Lung (tissue), 12 donors: ENCODE measurements around the gene CSNK1G2. TPM values are rescaled to one million over a fixed set of nuclear protein-coding genes. Genes with fewer than 3 reads are reported as not detected.

Experiments used
- ATAC-seq: fragments of 200-7000 bp; cut with Tn5 transposase; one replicate; pipeline ENCODE4 v1.9.1; 2020; ENCODE audit warnings: moderate number of reproducible peaks; ENCODE audit not compliant: insufficient read depth, low FRiP score
- DNase-seq, 3 donors: peaks; one replicate each; pipeline ENCODE4 v3.0.0-alpha.2; 2013 to 2017
- H3K27ac ChIP-seq, 2 donors: one replicate each; pipeline ENCODE4 v1.5.1; 2013; ENCODE audit warnings: mild to moderate bottlenecking in 2 of 2, moderate library complexity in 2 of 2, control low read depth in 1 of 2, inconsistent platforms in 1 of 2, low read depth in 1 of 2, low read length in 1 of 2
- H3K27me3 ChIP-seq, 3 donors: one replicate each; pipeline ENCODE4 v1.5.1; 2013; ENCODE audit warnings: low read length in 2 of 3; ENCODE audit not compliant: control insufficient read depth in 3 of 3, insufficient read depth in 3 of 3
- H3K36me3 ChIP-seq, 4 donors: one replicate each; pipeline ENCODE4 v1.5.1; 2013; ENCODE audit warnings: low read length in 4 of 4, mild to moderate bottlenecking in 1 of 4, moderate library complexity in 1 of 4; ENCODE audit not compliant: control insufficient read depth in 4 of 4, insufficient read depth in 4 of 4
- H3K4me1 ChIP-seq, 5 donors: one replicate each; pipeline ENCODE4 v1.5.1; 2013; ENCODE audit warnings: low read length in 5 of 5, mild to moderate bottlenecking in 2 of 5, moderate library complexity in 1 of 5; ENCODE audit not compliant: control insufficient read depth in 5 of 5, insufficient read depth in 5 of 5
- H3K4me3 ChIP-seq: one replicate; pipeline ENCODE4 v1.5.1; 2013; ENCODE audit warnings: mild to moderate bottlenecking, control low read depth, moderate library complexity
- H3K9ac ChIP-seq, 2 donors: one replicate each; pipeline ENCODE4 v1.5.1; 2013; ENCODE audit warnings: low read length in 2 of 2, control low read depth in 1 of 2; ENCODE audit not compliant: insufficient read depth in 1 of 2
- H3K9me3 ChIP-seq, 4 donors: one replicate each; pipeline ENCODE4 v1.5.1; 2013; ENCODE audit warnings: low read length in 3 of 4, mild to moderate bottlenecking in 1 of 4, moderate library complexity in 1 of 4; ENCODE audit not compliant: control insufficient read depth in 4 of 4, insufficient read depth in 3 of 4
- WGBS, 2 donors: extraction: QIAGEN DNeasy Blood & Tissue Kit; methylation state at CpG; one replicate each; pipeline ENCODE4 v1.1.7; 2013; 5-methylcytosine and 5-hydroxymethylcytosine counted together
- polyA plus RNA-seq, 2 donors: library from polyadenylated mRNA; stranded (reverse); fragments of 200-250 nt; gene quantifications; one replicate each; pipeline ENCODE4 v1.2.1, GENCODE V29; 2013
- total RNA-seq, 2 donors: library from RNA; depleted of rRNA in 1 of 2; stranded (reverse); fragments of >200 nt in 1 of 2; gene quantifications; one replicate each; pipeline ENCODE4 v1.2.1, GENCODE V29; 2014 to 2021
- TF ChIP-seq, protein P1 (sequence below): IDR thresholded peaks from 2 replicates; pipeline ENCODE4 v1.5.1; 2012; ENCODE audit warnings: mild to moderate bottlenecking; ENCODE audit errors: control extremely low read depth, extremely low read depth
- donor health status: control.
- donor health status: control.
- donor health status: Bipolar disorder and iron deficiency.
- donor health status: healthy.
- donor health status: DM: yes; HTN: yes; CAD: no.

Gene CSNK1G2
- total and polyA plus RNA-seq, 4 donors = 50.0 to 80.2 (median 70.8) TPM

DNA sequence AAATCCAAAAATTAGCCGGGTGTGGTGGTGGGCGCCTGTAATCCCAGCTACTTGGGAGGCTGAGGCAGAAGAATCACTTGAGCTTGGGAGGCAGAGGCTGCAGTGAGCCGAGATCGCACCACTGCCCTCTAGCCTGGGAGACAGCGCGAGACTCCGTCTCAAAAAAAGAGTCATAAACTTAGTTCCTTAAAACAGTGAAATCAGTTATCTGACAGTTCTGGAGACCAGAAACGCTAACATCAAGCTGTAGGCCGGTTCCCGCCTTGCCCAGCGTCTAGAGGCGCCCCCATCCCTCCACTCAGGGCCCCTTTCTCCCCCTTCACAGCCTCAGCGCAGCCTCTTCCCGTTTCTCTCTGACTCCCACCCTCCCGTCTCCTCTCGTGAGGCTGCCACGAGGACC lies 23.8 kb upstream of the CSNK1G2 start:
- TF ChIP-seq, protein P1, sequence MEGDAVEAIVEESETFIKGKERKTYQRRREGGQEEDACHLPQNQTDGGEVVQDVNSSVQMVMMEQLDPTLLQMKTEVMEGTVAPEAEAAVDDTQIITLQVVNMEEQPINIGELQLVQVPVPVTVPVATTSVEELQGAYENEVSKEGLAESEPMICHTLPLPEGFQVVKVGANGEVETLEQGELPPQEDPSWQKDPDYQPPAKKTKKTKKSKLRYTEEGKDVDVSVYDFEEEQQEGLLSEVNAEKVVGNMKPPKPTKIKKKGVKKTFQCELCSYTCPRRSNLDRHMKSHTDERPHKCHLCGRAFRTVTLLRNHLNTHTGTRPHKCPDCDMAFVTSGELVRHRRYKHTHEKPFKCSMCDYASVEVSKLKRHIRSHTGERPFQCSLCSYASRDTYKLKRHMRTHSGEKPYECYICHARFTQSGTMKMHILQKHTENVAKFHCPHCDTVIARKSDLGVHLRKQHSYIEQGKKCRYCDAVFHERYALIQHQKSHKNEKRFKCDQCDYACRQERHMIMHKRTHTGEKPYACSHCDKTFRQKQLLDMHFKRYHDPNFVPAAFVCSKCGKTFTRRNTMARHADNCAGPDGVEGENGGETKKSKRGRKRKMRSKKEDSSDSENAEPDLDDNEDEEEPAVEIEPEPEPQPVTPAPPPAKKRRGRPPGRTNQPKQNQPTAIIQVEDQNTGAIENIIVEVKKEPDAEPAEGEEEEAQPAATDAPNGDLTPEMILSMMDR = no peak
- peaks cover 0 to 1% (median 0%) of the 10 kb centered on the region in 4 donors for H3K9me3 ChIP-seq
- no peak overlapping the region for H3K9ac ChIP-seq
- no peaks in the 10 kb centered on the region for H3K27me3 ChIP-seq
- H3K27ac ChIP-seq = no peak overlapping the region
- ATAC-seq = no peak
- DNase-seq = no peak
- WGBS, 2 donors = 48 to 70% methylated on average over 17 of the region's 17 CpGs
- H3K4me3 ChIP-seq = no peak overlapping the region
- no peaks in the 10 kb centered on the region for H3K4me1 ChIP-seq
- peaks cover 0 to 57% (median 9%) of the 10 kb centered on the region in 4 donors for H3K36me3 ChIP-seq

DNA sequence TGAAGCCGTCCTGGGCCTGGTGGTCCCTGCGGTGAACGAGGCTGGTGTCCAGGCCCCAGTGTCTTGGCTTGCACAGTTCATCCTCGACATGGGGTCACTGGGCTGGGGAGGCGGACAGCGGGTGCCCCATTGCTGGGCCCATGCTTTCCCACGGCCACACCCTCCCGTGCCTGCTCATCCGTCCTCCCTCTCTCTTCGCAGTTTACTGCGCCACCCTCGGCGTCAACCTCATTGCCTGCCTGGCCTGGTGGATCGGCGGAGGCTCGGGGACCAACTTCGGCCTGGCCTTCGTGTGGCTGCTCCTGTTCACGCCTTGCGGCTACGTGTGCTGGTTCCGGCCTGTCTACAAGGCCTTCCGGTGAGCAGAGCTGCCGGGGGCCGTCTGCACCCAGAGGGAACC lies 23.0 kb upstream of the CSNK1G2 start:
- DNase-seq (no peak), ATAC-seq (no peak)
- Histone ChIP-seq H3K36me3 (peaks cover 0 to 55% (median 8%) of the 10 kb centered on the region in 4 donors), H3K4me1 (no peaks in the 10 kb centered on the region), H3K9me3 (peaks cover 0 to 1% (median 0%) of the 10 kb centered on the region in 4 donors), H3K9ac (no peak overlapping the region), H3K27ac (no peak overlapping the region), H3K27me3 (no peaks in the 10 kb centered on the region), H3K4me3 (no peak overlapping the region)
- 95 to 97% methylated on average over 25 of the region's 25 CpGs for WGBS, 2 donors
- TF ChIP-seq, protein P1 = no peak

DNA sequence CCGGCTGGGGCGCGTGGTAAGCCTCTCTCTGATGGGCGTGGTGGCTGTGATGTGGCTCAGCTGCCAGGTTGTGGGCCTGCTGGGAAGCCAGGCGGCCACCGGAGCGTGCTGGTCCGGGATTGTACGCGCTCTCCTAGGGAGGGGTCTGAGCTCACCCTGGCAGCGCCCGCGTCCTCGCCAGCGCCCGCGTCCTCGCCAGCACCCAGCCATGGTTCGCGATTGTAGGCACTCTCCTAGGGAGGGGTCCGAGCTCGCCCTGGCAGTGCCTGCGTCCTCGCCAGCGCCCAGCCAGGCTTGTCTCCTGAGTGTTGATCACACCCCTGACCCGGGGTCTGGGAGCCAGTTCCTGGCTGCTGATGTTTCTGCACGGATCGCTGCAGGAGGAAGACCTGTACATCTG lies 22.0 kb upstream of the CSNK1G2 start:
- Histone ChIP-seq H3K27me3 (no peaks in the 10 kb centered on the region), H3K27ac (no peak overlapping the region), H3K9me3 (peaks cover 0 to 1% (median 0%) of the 10 kb centered on the region in 4 donors), H3K4me1 (no peaks in the 10 kb centered on the region), H3K9ac (no peak overlapping the region), H3K4me3 (no peak overlapping the region), H3K36me3 (peaks cover 0 to 52% (median 7%) of the 10 kb centered on the region in 4 donors)
- WGBS, 2 donors = 96 to 97% methylated on average over 28 of the region's 28 CpGs
- ATAC-seq = no peak
- TF ChIP-seq, protein P1 = no peak
- no peak for DNase-seq

DNA sequence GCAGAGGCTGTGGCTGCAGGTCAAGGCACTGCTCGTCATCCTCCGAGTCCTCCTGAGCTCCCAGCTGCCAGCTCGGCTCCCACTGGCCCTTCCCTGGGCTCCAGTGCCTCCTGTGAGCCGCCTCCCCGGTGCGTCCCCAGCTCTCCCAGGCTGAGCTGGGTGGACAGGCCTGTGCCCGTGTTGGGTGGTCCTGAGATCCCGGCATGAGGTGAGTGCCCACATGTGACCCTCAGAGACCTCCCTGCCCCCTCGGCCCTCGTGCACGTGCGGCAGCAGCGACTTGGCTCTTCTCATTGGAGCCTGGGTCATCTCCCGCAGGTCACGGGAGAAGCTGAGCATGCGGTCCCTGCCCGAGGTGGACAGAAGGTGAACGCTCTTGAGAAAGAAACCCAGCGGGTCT lies 20.3 kb upstream of the CSNK1G2 start:
- H3K9ac ChIP-seq = no peak overlapping the region
- no peak overlapping the region for H3K4me3 ChIP-seq
- H3K27ac ChIP-seq = no peak overlapping the region
- 94% methylated on average over 19 of the region's 19 CpGs for WGBS, 2 donors
- TF ChIP-seq, protein P1 = no peak
- H3K4me1 ChIP-seq = no peaks in the 10 kb centered on the region
- no peaks in the 10 kb centered on the region for H3K27me3 ChIP-seq
- ATAC-seq (no peak), DNase-seq (no peak)
- H3K9me3 ChIP-seq = peaks cover 0 to 1% (median 0%) of the 10 kb centered on the region in 4 donors
- peaks cover 0 to 58% (median 7%) of the 10 kb centered on the region in 4 donors for H3K36me3 ChIP-seq
